IMR-90 (cell line): ENCODE measurements around the gene CDH13. TPM values are rescaled to one million over a fixed set of nuclear protein-coding genes. Genes with fewer than 3 reads are reported as not detected.

Experiments
- ATAC-seq: fragments of 200-7000 bp; cut with Tn5 transposase; 2 replicates; pipeline ENCODE4 v1.9.1; 2020; ENCODE audit warnings: low read depth, mild to moderate bottlenecking, moderate library complexity
- BruUV-seq: library from RNA; stranded (reverse); fragments of 400-500 nt; replicated peaks from 2 replicates; lab custom pipeline; 2021; lab: Mats Ljungman, UMichigan
- CTCF ChIA-PET: fragments of 300-600 bp; formaldehyde crosslinking; extraction: SDS; loops from one replicate; lab custom pipeline; 2021; ENCODE audit warnings: antibody characterized with exemption; lab: Yijun Ruan, JAX
- POLR2A ChIA-PET: fragments of 300-600 bp; sonication (Branson Sonifier 250); formaldehyde crosslinking; loops from one replicate; lab custom pipeline; 2022; ENCODE audit warnings: antibody characterized with exemption; ENCODE audit not compliant: unreplicated experiment; lab: Charles Lee
- DNase-seq: peaks from one replicate; pipeline ENCODE4 v3.0.0; 2013
- H2AFZ ChIP-seq: replicated peaks from 2 replicates; pipeline ENCODE3; 2013; ENCODE audit warnings: low read length, mild to moderate bottlenecking; ENCODE audit not compliant: poor library complexity
- H2AK5ac ChIP-seq: 2 replicates; pipeline ENCODE4 v1.6.1; 2013; ENCODE audit warnings: low read depth, low read length, inconsistent platforms
- H2AK9ac ChIP-seq: replicated peaks from 2 replicates; pipeline ENCODE3; 2013; ENCODE audit warnings: mild to moderate bottlenecking, low read depth, low read length, moderate library complexity; ENCODE audit not compliant: poor library complexity
- H2BK120ac ChIP-seq: 2 replicates; pipeline ENCODE4 v1.6.1; 2013; ENCODE audit warnings: low read depth, low read length, inconsistent platforms
- H2BK15ac ChIP-seq: 3 replicates; pipeline ENCODE4 v1.6.1; 2013; ENCODE audit warnings: low read depth, low read length, inconsistent platforms
- H2BK20ac ChIP-seq: 2 replicates; pipeline ENCODE4 v1.6.1; 2013; ENCODE audit warnings: low read depth, mild to moderate bottlenecking, inconsistent platforms, low read length, moderate library complexity
- H2BK5ac ChIP-seq: 2 replicates; pipeline ENCODE4 v1.6.1; 2013; ENCODE audit warnings: mild to moderate bottlenecking, low read depth, low read length, inconsistent platforms; ENCODE audit not compliant: poor library complexity, severe bottlenecking
- H3K14ac ChIP-seq: replicated peaks from 2 replicates; pipeline ENCODE4 v1.6.1; 2013; ENCODE audit warnings: low read depth, low read length, inconsistent platforms
- H3K18ac ChIP-seq: 2 replicates; pipeline ENCODE4 v1.6.1; 2013; ENCODE audit warnings: low read depth, low read length, control low read depth
- H3K23ac ChIP-seq: 2 replicates; pipeline ENCODE4 v1.6.1; 2013; ENCODE audit warnings: low read depth, low read length, inconsistent platforms
- H3K27ac ChIP-seq: 2 replicates; pipeline ENCODE4 v1.5.1; 2013; ENCODE audit warnings: mild to moderate bottlenecking, control low read depth, low read length; ENCODE audit not compliant: insufficient read depth
- H3K27me3 ChIP-seq: 2 replicates; pipeline ENCODE4 v1.6.1; 2013; ENCODE audit warnings: low read length; ENCODE audit not compliant: control insufficient read depth, insufficient read depth
- H3K36me3 ChIP-seq: 2 replicates; pipeline ENCODE4 v1.6.1; 2013; ENCODE audit warnings: low read length, mixed read lengths; ENCODE audit not compliant: control insufficient read depth, insufficient read depth
- H3K4ac ChIP-seq: 2 replicates; pipeline ENCODE4 v1.6.1; 2013; ENCODE audit warnings: low read depth, low read length, inconsistent platforms
- H3K4me1 ChIP-seq: 2 replicates; pipeline ENCODE4 v1.6.1; 2013; ENCODE audit warnings: low read length, mixed read lengths; ENCODE audit not compliant: control insufficient read depth, insufficient read depth
- H3K4me2 ChIP-seq: 2 replicates; pipeline ENCODE4 v1.6.1; 2013; ENCODE audit warnings: low read depth, mild to moderate bottlenecking, control low read depth, low read length, moderate library complexity
- H3K4me3 ChIP-seq: 2 replicates; pipeline ENCODE4 v1.5.1; 2013; ENCODE audit warnings: low read depth, mild to moderate bottlenecking, control low read depth, low read length, moderate library complexity; ENCODE audit not compliant: insufficient read depth
- H3K56ac ChIP-seq: 2 replicates; pipeline ENCODE4 v1.6.1; 2013; ENCODE audit warnings: low read length, inconsistent platforms; ENCODE audit not compliant: insufficient read depth; ENCODE audit errors: extremely low read depth
- H3K79me1 ChIP-seq, 2 experiments: 2 replicates each; pipeline ENCODE4 v1.6.1; 2013; ENCODE audit warnings: low read length in 2 of 2, inconsistent platforms in 1 of 2, low read depth in 1 of 2
- H3K9ac ChIP-seq: 2 replicates; pipeline ENCODE4 v1.6.1; 2013; ENCODE audit warnings: low read depth, low read length, control low read depth
- H3K9me1 ChIP-seq: 2 replicates; pipeline ENCODE4 v1.6.1; 2013; ENCODE audit warnings: low read length, inconsistent platforms; ENCODE audit not compliant: insufficient read depth
- H3K9me3 ChIP-seq: 2 replicates; pipeline ENCODE4 v1.6.1; 2013; ENCODE audit warnings: low read length; ENCODE audit not compliant: control insufficient read depth, insufficient read depth
- H4K20me1 ChIP-seq: 2 replicates; pipeline ENCODE4 v1.6.1; 2013; ENCODE audit warnings: low read length, inconsistent platforms; ENCODE audit not compliant: insufficient read depth
- H4K5ac ChIP-seq: 2 replicates; pipeline ENCODE4 v1.6.1; 2013; ENCODE audit warnings: mild to moderate bottlenecking, low read depth, low read length, control low read depth
- H4K8ac ChIP-seq, 2 experiments: 2 replicates each; pipeline ENCODE4 v1.6.1; 2013; ENCODE audit warnings: low read depth in 2 of 2, low read length in 2 of 2, control low read depth in 1 of 2, inconsistent platforms in 1 of 2
- H4K91ac ChIP-seq: 2 replicates; pipeline ENCODE4 v1.6.1; 2013; ENCODE audit warnings: low read depth, low read length, inconsistent platforms; ENCODE audit not compliant: insufficient read depth
- CEBPB ChIP-seq: IDR thresholded peaks from 2 replicates; pipeline ENCODE4 v1.6.1; 2012; ENCODE audit warnings: low read depth, low read length, improper control_type of control experiment
- CHD1 ChIP-seq: IDR thresholded peaks from 2 replicates; pipeline ENCODE4 v1.6.1; 2012; ENCODE audit warnings: low read depth, low read length, improper control_type of control experiment
- FOS ChIP-seq: fragments of 150-350 bp; IDR thresholded peaks from 2 replicates; pipeline ENCODE4 v1.6.1; 2016; ENCODE audit warnings: low read depth, low read length
- MAZ ChIP-seq: IDR thresholded peaks from 2 replicates; pipeline ENCODE4 v1.6.1; 2012; ENCODE audit warnings: low read depth, mild to moderate bottlenecking, low read length, improper control_type of control experiment, moderate library complexity, borderline replicate concordance
- MXI1 ChIP-seq: IDR thresholded peaks from 2 replicates; pipeline ENCODE4 v1.6.1; 2012; ENCODE audit warnings: low read depth, mild to moderate bottlenecking, low read length, moderate library complexity, borderline replicate concordance
- POLR2A ChIP-seq: IDR thresholded peaks from 2 replicates; pipeline ENCODE4 v1.6.1; 2012; ENCODE audit warnings: mild to moderate bottlenecking, low read depth, low read length
- RCOR1 ChIP-seq: IDR thresholded peaks from 2 replicates; pipeline ENCODE4 v1.6.1; 2012; ENCODE audit warnings: mild to moderate bottlenecking, low read length, improper control_type of control experiment; ENCODE audit not compliant: insufficient replicate concordance
- SMC3 ChIP-seq: fragments of 150-350 bp; IDR thresholded peaks from 2 replicates; pipeline ENCODE4 v1.6.1; 2016; ENCODE audit warnings: low read depth, mild to moderate bottlenecking, antibody characterized with exemption, low read length, moderate library complexity
- WGBS, 2 experiments: methylation state at CpG; one replicate each; pipeline versions ENCODE4 v1.1.5 to v1.1.7; 2013; ENCODE audit warnings: missing lambda C conversion rate in 2 of 2; ENCODE audit not compliant: insufficient read length in 1 of 2; ENCODE audit errors: extremely low coverage in 2 of 2; 5-methylcytosine and 5-hydroxymethylcytosine counted together
- dilution Hi-C: fragments of 300-500 bp; cut with HindIII; formaldehyde crosslinking; loops from one replicate; pipeline ENCODE4 v1.14.3; 2018; ENCODE audit warnings: low sequenced_read_pairs; ENCODE audit not compliant: unreplicated experiment
- in situ Hi-C: fragments of 300-500 bp; cut with MboI; formaldehyde crosslinking; loops from 3 replicates; pipeline ENCODE4 v1.14.3; 2019; ENCODE audit warnings: low sequenced_read_pairs, inconsistent platforms, mixed read lengths
- intact Hi-C: fragments of 100-400 bp; cut with micrococcal nuclease; formaldehyde crosslinking; loops from 2 replicates; pipeline ENCODE4 v1.10.0; 2022
- polyA plus RNA-seq, 3 experiments: library from polyadenylated mRNA; depleted of rRNA; stranded (reverse); fragments of >200 nt; gene quantifications; 2 replicates each; pipeline ENCODE4 v1.2.3, GENCODE V29; 2012; ENCODE audit warnings: low replicate concordance in 1 of 3
- total RNA-seq: library from RNA; depleted of rRNA; stranded (reverse); fragments of >200 nt; gene quantifications from 2 replicates; pipeline ENCODE4 v1.2.3, GENCODE V29; 2012
- TF ChIP-seq, protein P1 (sequence below): fragments of 150-350 bp; IDR thresholded peaks from 2 replicates; pipeline ENCODE4 v1.6.1; 2017; ENCODE audit warnings: mild to moderate bottlenecking, antibody characterized with exemption, low read length, low read depth

Gene CDH13
- total and polyA plus RNA-seq, 2 of the 4 experiments (the other 2 are of a cell fraction) = 61.6 to 74.7 TPM

DNA sequence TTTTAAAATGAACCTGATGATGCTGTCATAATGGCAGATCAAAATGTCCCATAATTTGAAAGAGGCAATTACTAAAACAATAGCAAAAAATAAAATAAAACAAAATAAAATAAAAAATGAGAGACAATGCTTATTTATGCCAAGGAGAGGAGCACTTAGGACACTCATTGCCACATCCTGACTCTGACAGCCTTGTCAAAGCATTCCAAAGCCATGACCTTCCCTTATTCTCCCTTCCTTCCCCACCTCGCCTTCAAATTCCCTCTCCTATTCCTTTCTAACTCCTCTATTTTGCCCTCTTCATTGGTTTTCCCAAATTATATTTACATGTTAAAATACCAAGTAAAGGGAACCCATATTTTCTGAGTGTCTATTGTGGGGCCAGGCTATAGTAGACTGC, 220.0 kb downstream of the CDH13 start:
- intact Hi-C loops = no loop called here
- H2BK120ac ChIP-seq = no peak overlapping the region
- no peaks in the 10 kb centered on the region for H3K9me3 ChIP-seq
- H3K4ac ChIP-seq = no peak overlapping the region
- no peaks in the 10 kb centered on the region; the same call in none of the 2 replicates for H3K9me1 ChIP-seq
- no peak overlapping the region for H2AK5ac ChIP-seq
- H3K4me1 ChIP-seq = no peaks in the 10 kb centered on the region
- H3K9ac ChIP-seq = no peak overlapping the region
- ChIA-PET POLR2A (no interaction called here), CTCF (no interaction called here)
- dilution Hi-C loops = no loop called here
- no peak overlapping the region for H3K56ac ChIP-seq
- H2AFZ ChIP-seq = no peak overlapping the region
- H3K23ac ChIP-seq = no peak overlapping the region
- DNase-seq (no peak), ATAC-seq (no peak)
- no peak for TF ChIP-seq POLR2A
- no peak for TF ChIP-seq SMC3
- TF ChIP-seq RCOR1 = no peak
- TF ChIP-seq, protein P1, sequence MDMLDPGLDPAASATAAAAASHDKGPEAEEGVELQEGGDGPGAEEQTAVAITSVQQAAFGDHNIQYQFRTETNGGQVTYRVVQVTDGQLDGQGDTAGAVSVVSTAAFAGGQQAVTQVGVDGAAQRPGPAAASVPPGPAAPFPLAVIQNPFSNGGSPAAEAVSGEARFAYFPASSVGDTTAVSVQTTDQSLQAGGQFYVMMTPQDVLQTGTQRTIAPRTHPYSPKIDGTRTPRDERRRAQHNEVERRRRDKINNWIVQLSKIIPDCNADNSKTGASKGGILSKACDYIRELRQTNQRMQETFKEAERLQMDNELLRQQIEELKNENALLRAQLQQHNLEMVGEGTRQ = no peak
- TF ChIP-seq CHD1 = no peak
- TF ChIP-seq MAZ = no peak
- TF ChIP-seq CEBPB = no peak; the same call in 1 of the 2 replicates
- TF ChIP-seq FOS = no peak
- no peak for TF ChIP-seq MXI1
- no peak overlapping the region for H3K27ac ChIP-seq
- H2BK20ac ChIP-seq = no peak overlapping the region
- no peak overlapping the region for H4K91ac ChIP-seq
- no peak overlapping the region for H3K4me2 ChIP-seq
- BruUV-seq = no TSS peak
- H2BK15ac ChIP-seq = no peak overlapping the region
- H3K27me3 ChIP-seq = no peaks in the 10 kb centered on the region
- no peak overlapping the region for H4K8ac ChIP-seq
- no peak overlapping the region for H3K18ac ChIP-seq
- H3K36me3 ChIP-seq = no peaks in the 10 kb centered on the region
- H3K14ac ChIP-seq = no peak overlapping the region
- H2AK9ac ChIP-seq = no peak overlapping the region
- 100% methylated on average over 1 of the region's 1 CpG; no CpG with 5 or more reads in 1 of the 2 experiments for WGBS, 2 experiments
- H2BK5ac ChIP-seq = no peak overlapping the region
- no peak overlapping the region for H4K5ac ChIP-seq
- H3K79me1 ChIP-seq = peaks cover 4 to 14% of the 10 kb centered on the region in 2 experiments; a peak in 3 of 4 replicates
- no peak overlapping the region for H3K4me3 ChIP-seq
- no peaks in the 10 kb centered on the region; the same call in 1 of the 2 replicates for H4K20me1 ChIP-seq
- in situ Hi-C loops = no loop called here
